ENCODE data around the gene XYLT2. TPM values are rescaled to one million over a fixed set of nuclear protein-coding genes. Genes with fewer than 3 reads are reported as not detected.

The XYLT2 gene
- total and polyA plus RNA-seq, 2 of the 13 experiments (the other 11 are each of a cell fraction or from before 2014, with no cell fraction given), result 17.0 to 22.1 TPM

GRCh38 chr17:50319306-50320004 is 26.5 kb upstream of the XYLT2 start:
- Histone ChIP-seq H3K9me3 (ENCODE audit: low read length) (no peaks in the 10 kb centered on the region), H3K36me3 (replicated peaks in 1 of 2; ENCODE audit: control insufficient read depth in 1 of 2, insufficient read depth in 2 of 2, low read length in 2 of 2) (no peaks in the 10 kb centered on the region), H2AFZ (ENCODE audit: low read length) (no peak overlapping the region), H3K27me3 (ENCODE audit: control insufficient read depth in 1 of 2, insufficient read depth in 2 of 2, low read length in 2 of 2) (peaks cover 10 to 30% of the 10 kb centered on the region in 2 experiments), H3K79me2 (ENCODE audit: insufficient read depth, low read length) (no peaks in the 10 kb centered on the region), H3K4me1 (ENCODE audit: insufficient read depth, low read length) (no peaks in the 10 kb centered on the region), H3K4me3 (replicated peaks in 1 of 3; ENCODE audit: insufficient read depth in 1 of 3, low read depth in 2 of 3, low read length in 3 of 3) (no peak overlapping the region), H3K27ac (ENCODE audit: extremely low read length, insufficient read depth, low read length) (no peak overlapping the region), H3K4me2 (ENCODE audit: low read depth, low read length) (no peak overlapping the region), H3K9ac (ENCODE audit: insufficient read depth, low read depth, low read length) (no peak overlapping the region), H4K20me1 (ENCODE audit: insufficient read depth, low read length) (no peaks in the 10 kb centered on the region)
- TF ChIP-seq KLF9 (CRISPR knock-in tag; IDR thresholded peaks at IDR 0.05; ENCODE audit: low read depth) (no peak), CEBPB (IDR thresholded peaks at IDR 0.05; ENCODE audit: borderline replicate concordance, low read depth, low read length) (no peak), SMAD3 (CRISPR knock-in tag; IDR thresholded peaks at IDR 0.05) (no peak), FUBP1 (CRISPR knock-in tag; IDR thresholded peaks at IDR 0.05; ENCODE audit: borderline replicate concordance) (no peak), ZNF430 (CRISPR knock-in tag; IDR thresholded peaks at IDR 0.05) (no peak), EP300 (IDR thresholded peaks at IDR 0.05; ENCODE audit: low read depth in 2 of 2, low read length in 2 of 2) (no peak), EP300 (CRISPR knock-in tag; IDR thresholded peaks at IDR 0.05; ENCODE audit: borderline replicate concordance) (no peak), ZNF329 (CRISPR knock-in tag; IDR thresholded peaks at IDR 0.05; ENCODE audit: low read depth) (no peak), ZFP36L2 (CRISPR knock-in tag; IDR thresholded peaks at IDR 0.05) (no peak)
- DNase-seq (ENCODE audit: low spot score) (no peak), FAIRE-seq (no peak), ATAC-seq (no peak)
- intact Hi-C loops (cut with micrococcal nuclease; ENCODE audit: unreplicated experiment), result no loop called here
- no TSS peak for BruUV-seq (replicated peaks)
- POLR2A ChIA-PET, result no interaction called here
- 57% methylated on average over 12 of the region's 12 CpGs for WGBS (ENCODE audit: low lambda C conversion rate)
- CTCF ChIA-PET (ENCODE audit: low intra/inter-chr PET ratio, low total read pairs), result no interaction called here
- in situ Hi-C loops (cut with HindIII; ENCODE audit: extremely low pct_ligation_motif_present, low pct_unique_long_range_greater_than_20kb), result no loop called here

Measured in HepG2 (cell line).